NOMO-1 treated with DMSO at 0.1 percent for 48 hours (cell line): ENCODE results near the gene PIK3R2.
A peak's percentile ranks its signal among the peaks of the same experiment; 100 is the strongest.
"Not testable (repeated sequence)": the region's sequence is repeated elsewhere in the genome, so short reads cannot be mapped to it uniquely, and the experiment has no call there.

Experiments
- DNase-seq: peaks from one replicate; lab custom pipeline; 2025; ENCODE audit not compliant: unreplicated experiment; lab: John Stamatoyannopoulos, UW

PIK3R2 gene

GRCh38 chr19:18152442-18152816, 534 bp upstream of the PIK3R2 start:
- peak; percentile 99 for DNase-seq

- DNase-seq, result no peak
Measured at GRCh38 chr19:18153556-18154134, 682 bp downstream of the PIK3R2 start.

- DNase-seq, result no peak
Measured at GRCh38 chr19:18155095-18156087, 2.4 kb downstream of the PIK3R2 start.

- no peak for DNase-seq
Measured at GRCh38 chr19:18156268-18156667, 3.3 kb downstream of the PIK3R2 start.

DNA sequence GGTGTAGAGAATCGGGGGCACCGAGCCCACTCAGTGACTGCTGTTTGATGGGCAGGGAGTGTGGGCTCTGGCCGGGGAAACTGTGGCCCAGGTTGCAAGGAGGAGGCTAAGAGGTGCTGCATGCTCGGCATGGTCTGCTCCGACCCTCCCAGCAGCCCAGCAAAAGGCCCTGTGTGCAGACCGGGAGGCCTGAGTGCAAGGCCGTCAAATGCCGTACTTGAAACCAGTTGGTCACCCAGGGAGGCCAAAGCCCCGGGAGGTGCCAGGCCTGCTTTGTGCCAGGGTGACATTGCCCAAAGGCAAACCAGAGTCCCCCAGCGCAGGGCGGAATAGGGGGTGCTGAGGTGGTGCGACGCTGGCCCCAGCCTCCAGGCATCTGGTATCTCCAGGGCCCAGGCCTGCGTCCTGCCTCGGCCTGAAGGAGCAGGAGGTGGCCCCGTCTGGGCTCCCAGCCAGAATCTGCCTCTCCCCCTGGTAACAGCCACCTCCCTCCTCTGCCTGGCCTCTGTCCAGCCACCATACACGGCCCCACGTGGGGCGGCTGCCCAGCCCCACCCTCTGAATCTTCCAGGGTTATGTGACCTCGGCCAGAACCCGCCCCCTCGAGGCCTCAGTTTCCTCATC, 4.0 kb downstream of the PIK3R2 start:
- DNase-seq, result no peak

DNA sequence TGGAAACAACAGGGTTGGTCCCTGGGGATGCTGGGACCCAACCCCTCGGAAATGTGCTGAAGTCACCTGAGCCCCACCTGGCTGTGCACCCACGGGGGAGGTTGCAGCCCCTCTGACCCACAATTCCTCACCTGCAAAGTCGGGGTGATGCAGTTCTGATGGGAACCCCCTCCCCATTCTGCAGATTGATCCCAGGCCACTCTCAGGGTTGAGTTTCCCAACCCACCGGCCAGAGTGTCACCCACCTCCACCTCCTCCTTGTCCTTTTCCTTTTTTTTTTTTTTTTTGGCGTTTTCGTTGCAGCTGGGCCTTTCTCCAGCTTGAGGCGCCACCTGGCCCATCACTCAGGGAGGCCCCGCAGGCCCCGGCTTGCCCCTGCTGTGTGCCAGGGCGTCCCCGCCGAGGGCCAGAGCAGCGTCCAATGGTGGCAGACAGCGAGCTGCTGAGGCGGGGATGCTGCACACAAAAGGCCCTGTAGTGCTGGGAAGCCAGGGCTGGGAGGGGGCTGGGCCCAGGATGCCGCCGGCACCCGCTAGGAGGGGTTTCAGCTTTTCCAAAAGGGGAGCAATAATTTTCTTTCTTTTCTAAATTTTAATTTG, 4.6 kb downstream of the PIK3R2 start:
- DNase-seq, result no peak

GRCh38 chr19:18158467-18158866, 5.5 kb downstream of the PIK3R2 start:
- no peak for DNase-seq

- DNase-seq, result not testable (repeated sequence)
Measured at GRCh38 chr19:18159059-18159616, 6.2 kb downstream of the PIK3R2 start.

DNA sequence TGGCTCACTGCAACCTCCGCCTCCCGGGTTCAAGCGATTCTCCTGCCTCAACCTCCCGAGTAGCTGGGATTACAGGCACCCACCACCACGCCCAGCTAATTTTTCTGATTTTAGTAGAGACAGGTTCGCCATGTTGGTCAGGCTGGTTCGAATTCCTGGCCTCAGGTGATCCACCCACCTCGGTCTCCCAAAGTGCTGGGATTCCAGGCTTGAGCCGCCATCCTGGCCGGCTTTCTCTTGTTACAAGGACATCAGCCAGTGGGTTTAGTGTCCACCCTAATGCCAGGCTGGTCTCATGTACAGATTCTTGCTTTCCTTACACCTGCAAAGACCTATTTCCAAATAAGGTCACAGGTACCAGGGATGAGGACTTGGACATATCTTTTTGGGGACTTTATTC, 6.8 kb downstream of the PIK3R2 start:
- DNase-seq, result no peak

GRCh38 chr19:18160493-18160970, 7.6 kb downstream of the PIK3R2 start:
- DNase-seq, result no peak

- DNase-seq, result no peak
Measured at GRCh38 chr19:18160971-18161635, 8.1 kb downstream of the PIK3R2 start.

GRCh38 chr19:18161636-18162002, 8.7 kb downstream of the PIK3R2 start:
- no peak for DNase-seq

DNA sequence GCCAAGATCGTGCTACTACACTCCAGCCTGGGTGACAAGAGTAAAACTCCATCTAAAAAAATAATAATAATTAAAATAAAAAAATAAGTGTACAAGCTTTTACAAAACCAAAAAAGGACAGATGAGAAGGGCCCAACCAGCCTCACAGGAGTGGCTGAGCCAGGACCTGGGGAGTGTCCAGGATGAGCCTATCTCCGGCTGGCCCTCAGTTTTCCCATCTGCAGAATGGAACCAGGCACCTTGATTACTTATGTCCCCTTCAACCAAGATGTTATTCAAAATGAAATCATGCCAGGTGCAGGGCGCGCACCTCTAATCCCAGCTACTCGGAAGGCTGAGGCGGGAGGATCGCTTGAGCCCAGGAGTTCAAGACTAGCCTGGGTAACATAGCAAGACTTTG, 11.1 kb downstream of the PIK3R2 start:
- no peak for DNase-seq

- DNase-seq, result no peak
Measured at GRCh38 chr19:18165794-18166544, 13.0 kb downstream of the PIK3R2 start.

DNA sequence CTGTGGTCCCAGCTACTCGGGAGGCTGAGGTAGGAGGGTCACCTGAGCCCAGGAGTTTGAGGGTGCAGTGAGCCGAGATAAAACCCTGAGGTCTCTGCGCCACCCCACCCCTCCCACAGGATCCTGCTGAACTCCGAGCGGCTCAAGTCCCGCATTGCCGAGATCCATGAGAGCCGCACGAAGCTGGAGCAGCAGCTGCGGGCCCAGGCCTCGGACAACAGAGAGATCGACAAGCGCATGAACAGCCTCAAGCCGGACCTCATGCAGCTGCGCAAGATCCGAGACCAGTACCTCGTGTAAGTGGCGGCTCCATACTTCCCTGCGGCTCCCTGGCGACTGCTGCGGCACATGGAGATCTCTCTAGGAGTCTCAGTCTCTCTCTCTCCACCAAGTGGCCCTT, 14.0 kb downstream of the PIK3R2 start:
- DNase-seq, result no peak

DNA sequence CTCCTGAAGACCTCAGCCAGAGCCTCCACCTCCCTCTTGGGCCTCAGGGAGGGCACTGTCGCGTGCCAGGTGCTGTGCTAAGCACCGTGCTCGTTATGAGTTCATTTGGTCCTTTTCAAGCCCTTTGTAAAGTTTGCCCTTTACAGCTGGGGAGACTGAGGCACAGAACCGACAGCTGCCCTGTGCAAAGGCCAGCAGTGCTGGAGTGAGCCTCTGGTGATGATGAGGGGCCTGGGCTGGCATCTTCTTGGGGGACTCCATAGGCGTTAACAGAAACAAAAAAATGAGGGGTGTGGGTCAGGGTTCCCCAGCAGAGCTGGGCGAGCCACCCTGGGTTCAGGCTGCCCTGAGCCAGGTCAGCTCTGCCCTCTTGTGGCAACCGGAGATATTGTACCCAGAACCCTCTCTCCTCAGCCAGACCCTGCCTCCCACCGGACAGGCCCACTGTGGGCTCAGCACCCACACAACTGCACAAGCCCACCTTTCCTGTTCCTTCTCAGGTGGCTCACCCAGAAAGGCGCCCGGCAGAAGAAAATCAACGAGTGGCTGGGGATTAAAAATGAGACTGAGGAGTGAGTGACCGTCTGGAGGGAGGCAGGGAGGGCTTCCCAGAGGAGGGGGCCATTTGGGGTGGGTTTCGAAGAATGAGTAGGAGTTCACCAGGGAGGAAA, 15.1 kb downstream of the PIK3R2 start:
- peak; percentile 44 for DNase-seq

- no peak for DNase-seq
Measured at GRCh38 chr19:18168673-18169381, 15.9 kb downstream of the PIK3R2 start.

GRCh38 chr19:18170714-18171255, 17.8 kb downstream of the PIK3R2 start:
- peak; percentile 28 for DNase-seq
